ENCODE measurements around the gene RPL3.
"Not testable (repeated sequence)": the region's sequence is repeated elsewhere in the genome, so short reads cannot be mapped to it uniquely, and the experiment has no call there.

Gene RPL3

DNA sequence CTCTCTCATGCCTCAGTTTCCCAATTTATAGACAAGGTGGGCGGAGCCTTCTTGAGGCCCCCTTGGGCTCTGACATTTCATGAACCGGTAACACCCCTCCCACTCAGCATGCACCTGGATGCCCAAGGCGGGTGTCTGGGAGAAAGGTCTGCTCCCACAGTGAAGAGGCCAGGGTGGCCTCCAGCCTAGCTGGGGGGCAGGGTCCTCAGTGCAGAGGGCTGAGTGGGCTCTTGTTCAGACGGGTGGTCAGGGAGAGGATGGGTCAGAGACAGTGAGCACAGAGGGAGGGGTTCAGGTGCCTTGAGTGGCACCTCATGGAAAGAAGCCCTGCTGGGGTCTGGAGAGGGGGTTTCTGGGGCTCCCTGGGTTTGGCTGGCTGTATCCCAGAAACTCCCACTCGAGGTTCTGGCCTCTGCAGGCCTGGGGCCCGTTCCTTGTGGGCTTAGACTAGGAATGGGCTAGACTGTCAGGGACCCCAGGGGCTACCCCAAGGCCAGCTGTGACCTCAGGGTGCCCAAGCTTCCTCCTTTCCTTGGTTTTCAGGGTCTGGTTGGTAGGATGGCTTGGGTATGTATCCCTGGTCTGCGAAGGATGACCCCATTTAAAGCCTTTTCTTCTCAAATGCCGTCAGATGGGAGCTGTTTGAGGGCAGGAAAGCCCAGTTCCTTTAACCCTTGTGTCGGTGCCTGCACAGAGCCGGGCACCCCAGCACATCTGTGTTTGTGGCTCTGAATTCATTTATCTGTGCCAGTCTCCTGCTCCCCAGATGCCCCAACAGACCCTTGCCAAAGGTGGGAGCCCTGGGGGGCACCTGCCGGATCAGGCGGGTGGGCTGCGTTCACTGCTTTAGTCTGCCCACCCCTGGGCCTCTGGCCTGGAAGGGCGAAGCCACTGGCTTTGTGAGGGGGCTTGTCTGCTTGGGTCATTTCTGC is 31.6 kb upstream of the RPL3 start:
- no peak for DNase-seq

DNA sequence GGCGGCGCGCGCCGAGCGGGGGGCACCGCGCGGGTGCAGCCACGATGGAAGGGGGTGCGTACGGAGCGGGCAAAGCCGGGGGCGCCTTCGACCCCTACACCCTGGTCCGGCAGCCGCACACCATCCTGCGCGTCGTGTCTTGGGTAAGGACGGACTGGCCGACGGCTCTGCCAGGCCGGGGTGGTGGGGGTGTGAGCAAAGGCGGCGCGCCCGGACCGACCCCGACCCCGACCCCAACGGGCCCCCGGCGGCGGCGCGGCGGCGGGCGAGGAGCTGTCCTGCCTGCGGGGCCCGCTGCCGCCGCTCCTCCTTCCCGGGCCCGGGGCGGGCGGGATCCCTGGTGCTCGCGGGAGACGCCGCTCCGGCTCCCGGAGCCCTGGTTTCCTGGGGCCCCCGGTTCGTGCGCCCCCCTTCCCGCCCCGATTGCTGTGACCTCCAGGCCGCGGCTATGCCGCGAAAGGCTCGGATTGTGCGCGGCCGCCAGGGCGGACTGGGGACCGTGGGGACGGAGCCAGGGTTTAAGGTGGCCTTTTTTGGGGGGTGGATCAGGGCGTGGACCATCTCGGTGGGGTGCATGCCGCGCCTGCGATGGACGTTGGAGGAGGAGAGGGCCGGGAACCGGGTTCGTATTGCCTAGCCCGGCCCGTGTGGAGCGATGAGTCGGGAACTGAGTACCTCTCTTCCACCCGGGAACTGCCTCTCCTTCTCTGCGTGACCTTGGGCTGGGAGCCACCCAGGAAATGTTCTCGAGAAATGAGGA is 30.7 kb upstream of the RPL3 start, which contains the start of gene SYNGR1:
Gene SYNGR1, plus strand, starts transcription at position 25 of the 760 bp plus-strand sequence. Its CDS starts 20 bp downstream, at position 45.
- DNase-seq = no peak

GRCh38 chr22:39349506-39349966 is 30.1 kb upstream of the RPL3 start:
- peak; percentile 41 for DNase-seq

DNA sequence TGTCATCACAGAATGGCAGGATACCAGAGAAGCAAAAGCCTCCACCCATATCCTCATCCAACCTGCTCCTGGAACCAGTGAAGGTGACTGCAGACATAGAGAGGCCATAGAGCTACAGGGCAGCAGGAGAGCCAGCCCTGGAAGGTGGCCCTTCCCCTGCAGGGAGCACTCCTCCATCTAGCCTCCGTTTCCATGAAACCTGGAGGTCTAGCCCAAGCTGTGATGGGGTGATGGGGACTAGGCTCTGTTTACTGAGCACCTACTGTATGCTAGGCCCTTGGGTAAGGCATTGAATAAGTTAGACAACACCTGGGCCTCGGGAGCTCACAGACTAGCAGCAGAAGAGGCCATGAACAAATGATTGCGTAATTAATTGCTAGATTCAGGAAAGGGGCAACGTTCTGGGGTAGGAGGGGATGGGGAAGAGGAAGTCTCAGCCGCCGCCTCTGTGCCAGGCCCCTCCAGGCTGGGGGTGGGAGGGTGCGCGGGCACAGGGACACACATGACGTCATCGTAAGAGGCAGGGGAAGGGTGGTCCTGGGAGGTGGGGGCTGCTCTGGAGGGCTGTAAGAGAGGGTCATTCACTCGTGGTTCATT is 29.6 kb upstream of the RPL3 start:
- peak; percentile 49 for DNase-seq

DNA sequence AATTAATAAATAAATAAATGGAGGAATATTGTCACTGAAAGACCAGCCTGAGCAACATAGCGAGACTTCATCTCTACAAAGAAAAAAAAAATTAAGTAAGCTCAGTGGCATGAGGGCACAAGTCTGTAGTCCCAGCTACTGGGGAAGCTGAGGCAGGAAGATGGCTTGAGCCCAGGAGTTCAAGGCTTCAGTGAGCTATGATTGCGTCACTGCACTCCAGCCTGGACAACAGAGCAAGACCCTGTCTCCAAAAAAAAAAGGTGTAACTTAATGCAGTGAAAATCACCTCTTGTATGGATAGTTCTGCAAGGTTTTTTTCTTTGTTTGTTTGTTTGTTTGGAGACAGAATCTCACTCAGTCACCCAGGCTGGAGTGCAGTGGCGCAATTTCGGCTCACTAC is 25.8 kb upstream of the RPL3 start:
- DNase-seq = no peak

GRCh38 chr22:39344046-39344390 is 24.6 kb upstream of the RPL3 start:
- no peak for DNase-seq

GRCh38 chr22:39343259-39344045 is 24.0 kb upstream of the RPL3 start:
- peak; percentile 61 for DNase-seq

DNA sequence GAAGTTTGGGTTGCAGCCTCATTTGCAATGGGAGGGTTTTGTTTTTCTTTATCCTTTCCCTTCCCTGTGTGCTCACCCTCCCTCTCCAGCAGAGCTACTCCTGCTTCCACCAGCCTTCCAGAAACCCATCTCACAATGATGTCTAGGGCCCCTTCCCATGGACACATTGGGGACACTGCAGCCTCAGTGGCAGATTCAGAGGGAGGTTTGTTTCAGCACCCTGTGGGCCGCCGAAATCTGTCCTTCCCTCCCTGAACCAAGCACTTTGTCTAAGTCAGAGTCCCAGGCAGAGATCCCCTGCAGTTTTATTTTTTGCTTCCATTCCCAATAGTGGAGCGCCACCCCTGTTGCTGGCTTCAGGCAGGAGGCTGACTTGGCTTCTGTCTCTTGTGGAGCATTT is 21.8 kb upstream of the RPL3 start:
- DNase-seq = no peak

GRCh38 chr22:39339775-39340174 is 20.4 kb upstream of the RPL3 start:
- not testable (repeated sequence) for DNase-seq

GRCh38 chr22:39336411-39336810 is 17.0 kb upstream of the RPL3 start:
- no peak for DNase-seq

GRCh38 chr22:39332441-39333064 is 13.1 kb upstream of the RPL3 start:
- no peak for DNase-seq

GRCh38 chr22:39330553-39330952 is 11.1 kb upstream of the RPL3 start:
- not testable (repeated sequence) for DNase-seq

- no peak for DNase-seq
Observed at GRCh38 chr22:39327995-39328754, 8.8 kb upstream of the RPL3 start.

- no peak for DNase-seq
Observed at GRCh38 chr22:39325392-39325932, 6.0 kb upstream of the RPL3 start.

DNA sequence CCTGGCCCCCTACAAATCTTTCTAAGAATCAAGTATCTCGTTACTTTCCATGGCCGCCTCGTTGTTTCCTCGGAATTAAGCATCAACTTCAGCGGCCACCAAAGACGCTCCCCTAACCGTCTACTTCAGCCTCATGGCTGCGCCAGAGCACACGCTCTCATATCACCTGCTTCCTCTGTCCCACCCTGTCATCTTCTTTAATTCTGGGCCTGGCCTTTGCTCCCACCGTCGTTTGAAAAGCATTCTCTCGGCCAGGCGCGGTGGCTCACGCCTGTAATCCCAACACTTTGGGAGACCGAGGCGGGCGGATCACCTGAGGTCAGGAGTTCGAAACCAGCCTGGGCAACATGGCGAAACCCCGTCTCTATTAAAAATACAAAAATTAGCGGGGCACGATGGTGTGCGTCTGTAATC is 1.2 kb upstream of the RPL3 start:
- DNase-seq = not testable (repeated sequence)

DNA sequence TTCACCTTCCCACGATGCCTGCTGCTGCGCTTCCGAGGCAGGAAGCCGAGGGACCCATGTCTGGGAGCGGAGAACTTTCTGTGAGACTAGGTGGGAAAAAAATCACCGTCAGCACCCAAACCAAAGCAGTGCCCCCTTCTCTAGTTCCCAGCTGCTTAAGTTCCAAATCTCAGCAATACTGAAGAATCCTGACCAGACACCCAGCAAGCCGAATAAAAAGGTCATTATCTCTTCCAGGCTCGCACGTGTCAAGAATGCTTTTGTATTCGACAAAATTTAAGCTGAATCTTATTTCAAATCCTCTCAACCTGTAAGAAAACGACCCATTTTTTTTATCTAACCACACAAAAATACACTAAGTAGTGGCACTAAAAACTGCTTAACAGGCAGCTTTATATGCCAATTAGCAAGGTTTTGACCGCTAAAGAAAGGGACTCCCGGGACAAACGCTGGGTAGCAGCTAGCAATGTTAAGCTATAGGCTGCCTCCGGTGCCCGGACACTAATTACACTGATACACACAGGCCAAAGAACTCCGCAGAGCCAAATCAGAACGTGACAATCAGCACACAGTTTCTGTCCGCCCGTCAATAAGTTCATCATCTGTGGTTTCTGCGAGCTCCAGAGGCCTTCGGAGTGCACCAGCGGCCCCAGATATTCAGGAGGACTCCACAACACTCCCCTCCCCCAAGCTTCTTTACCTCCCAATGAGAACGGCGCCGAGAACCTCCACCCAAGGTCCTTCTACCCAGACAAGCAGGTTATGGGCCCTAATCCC is 728 bp downstream of the RPL3 start:
- peak; percentile 42 for DNase-seq

- DNase-seq = no peak
Observed at GRCh38 chr22:39317775-39318506, 1.5 kb downstream of the RPL3 start.

GRCh38 chr22:39317084-39317774 is 2.2 kb downstream of the RPL3 start:
- peak; percentile 55 for DNase-seq

Data from CD4-positive, alpha-beta T cell treated with Interleukin-15 for 1 hour (primary cell).